ENCODE results near the gene KRT31. TPM values are rescaled to one million over a fixed set of nuclear protein-coding genes. Genes with fewer than 3 reads are reported as not detected.

The KRT31 gene
- total RNA-seq, 1 experiment from 2014 or later: not detected

- H3K4me1 ChIP-seq (ENCODE audit: control insufficient read depth in 1 of 2, insufficient read depth in 2 of 2, low read length in 2 of 2): no peaks in the 10 kb centered on the region
- RAD21 ChIA-PET (ENCODE audit: low non-redundant PET in 1 of 2, low total read pairs in 2 of 2, uncharacterized antibody in 2 of 2, unreplicated experiment in 2 of 2): no interaction called here
- CTCF ChIA-PET: interaction anchor here (1.6 to 1.7 kb wide), 2 partner anchors 19 to 201 kb away, joined by 3 to 4 read pairs; no protein-coding TSS in a partner anchor
- no TSS peak for BruUV-seq (replicated peaks)
- H3K9me3 ChIP-seq (ENCODE audit: control insufficient read depth in 1 of 2, insufficient read depth in 1 of 2, low read depth in 1 of 2, low read length in 2 of 2): 0 out of 4 replicates have a peak, but pooled peaks cover 0 to under 1% of the 10 kb centered on the region in 2 experiments
- no peak overlapping the region for H3K27ac ChIP-seq (ENCODE audit: low read depth, low read length)
- no peak overlapping the region for H2AFZ ChIP-seq (ENCODE audit: low read depth, low read length, poor library complexity, severe bottlenecking)
- H4K20me1 ChIP-seq (ENCODE audit: insufficient read depth): no peaks in the 10 kb centered on the region
- intact Hi-C loops (cut with micrococcal nuclease): no loop called here
- TF ChIP-seq EGR1 (IDR thresholded peaks at IDR 0.05; ENCODE audit: low read depth) (no peak), JUND (IDR thresholded peaks at IDR 0.05) (no peak), EZH2 (IDR thresholded peaks at IDR 0.05) (no peak), YY1 (IDR thresholded peaks at IDR 0.05; ENCODE audit: extremely low read depth, insufficient replicate concordance, low read depth, low read length) (no peak), SIN3A (IDR thresholded peaks at IDR 0.05; ENCODE audit: low read depth) (no peak), ZNF274 (IDR thresholded peaks at IDR 0.05; ENCODE audit: low read depth, low read length) (no peak), ATF3 (IDR thresholded peaks at IDR 0.05) (no peak), POLR2AphosphoS5 (IDR thresholded peaks at IDR 0.05; ENCODE audit: low read depth, low read length) (no peak), REST (IDR thresholded peaks at IDR 0.05; ENCODE audit: low read depth) (no peak), TCF7L2 (IDR thresholded peaks at IDR 0.05; ENCODE audit: borderline replicate concordance, extremely low read depth, insufficient read depth, insufficient read length) (no peak), CTCF (IDR thresholded peaks at IDR 0.05 in 2 of 3, conservative IDR thresholded peaks at IDR 0.05 in 1 of 3; ENCODE audit: borderline replicate concordance in 1 of 3, insufficient read depth in 1 of 3, low read depth in 2 of 3, low read length in 2 of 3) (no peak), FOSL1 (IDR thresholded peaks at IDR 0.05; ENCODE audit: low read depth) (no peak), ZBTB33 (IDR thresholded peaks at IDR 0.05; ENCODE audit: extremely low read depth, insufficient replicate concordance, low read length) (no peak), POLR2A (IDR thresholded peaks at IDR 0.05; ENCODE audit: borderline replicate concordance, extremely low read depth, insufficient read depth, insufficient read length) (no peak), ELF1 (IDR thresholded peaks at IDR 0.05; ENCODE audit: borderline replicate concordance, low read depth) (no peak), SP1 (IDR thresholded peaks at IDR 0.05; ENCODE audit: low read depth) (no peak), ZFX (IDR thresholded peaks at IDR 0.05) (no peak), MAX (IDR thresholded peaks at IDR 0.05) (no peak), CEBPB (IDR thresholded peaks at IDR 0.05; ENCODE audit: low read depth) (no peak)
- no peaks in the 10 kb centered on the region for H3K36me3 ChIP-seq (ENCODE audit: control insufficient read depth in 1 of 2, insufficient read depth in 2 of 2, low read length in 2 of 2)
- H3K79me2 ChIP-seq (ENCODE audit: insufficient read depth, low read length): no peaks in the 10 kb centered on the region
- H3K27me3 ChIP-seq (ENCODE audit: insufficient read depth, low read length): no peaks in the 10 kb centered on the region
- H3K9ac ChIP-seq (ENCODE audit: low read length): no peak overlapping the region
- no peaks in the 10 kb centered on the region for H3K9me2 ChIP-seq (ENCODE audit: insufficient read depth)
- POLR2A ChIA-PET: interaction anchor here (1.1 kb wide), 1 partner anchor 340 kb away, joined by 3 read pairs; the partner anchor contains the start of gene EIF1
- no peak overlapping the region for H3K4me2 ChIP-seq (ENCODE audit: low read length)
- H3K4me3 ChIP-seq (replicated peaks in 1 of 2; ENCODE audit: low read depth in 1 of 2, low read length in 2 of 2): no peak overlapping the region
- ATAC-seq (no peak), DNase-seq (ENCODE audit: low read depth, low spot score) (no peak)
Observed at GRCh38 chr17:41347869-41348760, 49.3 kb downstream of the KRT31 start.

Measured in HCT116 (cell line).